GM21447 (cell line): ENCODE results near the gene ZFAND6.
"Not testable (repeated sequence)": the region's sequence is repeated elsewhere in the genome, so short reads cannot be mapped to it uniquely, and the experiment has no call there.

ENCODE experiments used
- ATAC-seq: cut with Tn5 transposase; IDR thresholded peaks from one replicate; pipeline ENCODE4 v1.9.1; 2021; ENCODE audit not compliant: unreplicated experiment

ZFAND6 gene

DNA sequence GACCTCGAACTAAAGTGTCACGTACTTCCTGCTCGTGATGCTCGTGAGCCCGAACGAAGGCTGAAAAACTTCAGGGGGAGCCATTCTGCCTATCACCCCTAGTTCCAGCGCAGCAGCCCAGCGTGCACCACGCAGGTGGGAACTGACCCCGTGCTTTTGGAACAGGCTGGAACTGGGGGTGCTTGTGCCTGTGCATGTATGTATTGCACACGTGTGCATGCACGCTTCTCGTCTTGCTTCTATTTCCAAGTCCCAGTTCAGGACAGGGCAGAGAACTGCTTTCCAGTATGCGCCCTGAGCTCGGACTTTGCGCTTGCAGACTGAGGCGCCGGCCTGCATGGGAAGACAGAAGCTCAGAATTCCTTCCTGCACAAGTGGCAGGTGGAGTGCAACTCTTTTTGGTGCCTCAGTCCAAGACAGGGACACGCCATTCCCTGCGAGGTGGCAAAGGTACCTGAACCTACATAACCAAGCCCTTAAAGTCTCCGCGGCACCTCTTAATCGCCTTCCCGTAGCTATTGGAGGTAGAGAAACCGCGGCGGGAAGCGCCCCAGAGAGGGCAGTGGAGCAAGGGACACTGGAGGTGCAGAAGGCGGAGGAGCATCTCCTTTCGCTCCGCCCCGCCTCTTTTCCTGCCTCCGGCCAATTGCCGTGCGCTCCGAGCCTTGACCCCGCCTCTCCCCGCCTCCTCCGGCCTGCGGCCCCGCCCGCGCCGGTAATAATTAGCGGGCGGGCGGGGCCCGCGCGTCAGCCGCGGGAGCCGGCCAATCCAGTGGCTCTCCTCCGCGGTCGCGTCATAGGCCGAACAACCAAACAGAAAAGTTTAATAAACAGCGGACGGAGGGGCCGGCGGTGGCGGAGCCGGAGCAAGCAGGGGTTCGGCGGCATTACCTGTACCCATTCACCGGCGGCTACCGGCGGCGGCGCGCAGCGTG lies at the start of gene ZFAND6:
Gene ZFAND6, plus strand, starts transcription at position 826 of the 935 bp plus-strand sequence. CDS start 60,669 bp downstream, outside the sequence.
- peak; percentile 76 for ATAC-seq

- peak; percentile 29 for ATAC-seq
Measured at GRCh38 chr15:80010131-80010673, 49.3 kb upstream of the ZFAND6 start.

DNA sequence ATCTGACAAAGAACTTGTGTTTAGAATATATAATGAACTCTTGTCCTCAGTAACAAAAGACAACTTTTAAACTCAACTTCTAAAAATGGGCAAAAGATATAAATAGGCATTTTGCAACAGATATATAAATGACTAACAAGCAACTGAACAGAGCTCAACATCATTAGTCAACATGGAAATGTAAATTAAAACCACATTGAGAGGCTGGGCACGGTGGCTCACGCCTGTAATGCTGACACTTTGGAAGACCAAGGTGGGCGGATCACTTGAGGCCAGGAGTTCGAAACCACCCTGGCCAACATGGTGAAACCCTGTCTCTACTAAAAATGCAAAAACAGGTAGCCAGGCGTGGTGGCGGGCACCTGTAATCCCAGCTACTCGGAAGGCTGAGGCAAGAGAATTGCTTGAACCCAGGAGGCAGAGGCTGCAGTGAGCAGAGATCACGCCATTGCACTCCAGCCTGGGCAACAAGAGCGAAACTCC lies 48.4 kb upstream of the ZFAND6 start:
- ATAC-seq = not testable (repeated sequence)

GRCh38 chr15:80011596-80011995 lies 47.9 kb upstream of the ZFAND6 start:
- ATAC-seq = no peak

GRCh38 chr15:80012060-80012726 lies 47.3 kb upstream of the ZFAND6 start:
- ATAC-seq = no peak

DNA sequence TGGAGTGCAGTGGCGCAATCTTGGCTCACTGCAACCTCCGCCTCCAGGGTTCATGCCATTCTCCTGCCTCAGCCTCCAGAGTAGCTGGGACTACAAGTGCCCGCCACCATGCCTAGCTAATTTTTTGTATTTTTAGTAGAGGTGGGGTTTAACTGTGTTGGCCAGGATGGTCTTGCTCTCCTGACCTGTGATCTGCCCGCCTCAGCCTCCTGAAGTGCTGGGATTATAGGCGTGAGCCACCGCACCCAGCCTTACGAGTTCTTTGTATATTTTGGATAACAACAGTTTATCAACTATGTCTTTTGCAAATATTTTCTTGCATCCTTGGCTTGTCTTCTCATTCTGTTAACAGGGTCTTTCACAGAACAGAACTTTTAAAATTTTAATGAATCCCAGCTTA lies 45.3 kb upstream of the ZFAND6 start:
- ATAC-seq = not testable (repeated sequence)

- no peak for ATAC-seq
Measured at GRCh38 chr15:80015156-80015555, 44.3 kb upstream of the ZFAND6 start.

DNA sequence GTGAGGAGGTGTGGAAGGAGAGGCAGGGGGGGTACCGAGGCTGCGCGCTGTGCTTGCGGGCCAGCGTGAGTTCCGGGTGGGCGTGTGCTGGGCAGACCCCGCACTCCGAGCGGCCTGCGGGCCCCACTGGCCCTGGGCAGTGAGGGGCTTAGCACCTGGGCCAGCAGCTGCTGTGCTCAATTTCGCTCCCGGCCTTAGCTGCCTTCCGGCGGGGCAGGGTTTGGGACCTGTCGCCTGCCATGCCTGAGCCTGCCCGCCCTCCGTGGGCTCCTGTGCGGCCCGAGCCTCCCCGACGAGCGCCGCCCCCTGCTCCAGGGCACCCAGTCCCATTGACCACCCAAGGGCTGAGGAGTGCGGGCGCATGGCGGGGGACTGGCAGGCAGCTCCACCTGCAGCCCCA lies 43.0 kb upstream of the ZFAND6 start:
- ATAC-seq = not testable (repeated sequence)

DNA sequence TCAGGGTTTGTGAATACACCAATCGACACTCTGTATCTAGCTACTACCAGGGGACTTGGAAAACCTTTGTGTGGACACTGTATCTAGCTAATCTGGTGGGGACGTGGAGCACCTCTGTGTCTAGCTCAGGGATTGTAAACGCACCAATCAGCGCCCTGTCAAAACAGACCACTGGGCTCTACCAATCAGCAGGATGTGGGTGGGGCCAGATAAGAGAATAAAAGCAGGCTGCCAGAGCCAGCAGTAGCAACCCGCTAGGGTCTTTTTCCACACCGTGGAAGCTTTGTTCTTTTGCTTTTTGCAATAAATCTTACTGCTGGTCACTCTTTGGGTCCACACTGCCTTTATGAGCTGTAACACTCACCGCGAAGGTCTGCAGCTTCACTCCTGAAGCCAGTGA lies 42.3 kb upstream of the ZFAND6 start:
- not testable (repeated sequence) for ATAC-seq

DNA sequence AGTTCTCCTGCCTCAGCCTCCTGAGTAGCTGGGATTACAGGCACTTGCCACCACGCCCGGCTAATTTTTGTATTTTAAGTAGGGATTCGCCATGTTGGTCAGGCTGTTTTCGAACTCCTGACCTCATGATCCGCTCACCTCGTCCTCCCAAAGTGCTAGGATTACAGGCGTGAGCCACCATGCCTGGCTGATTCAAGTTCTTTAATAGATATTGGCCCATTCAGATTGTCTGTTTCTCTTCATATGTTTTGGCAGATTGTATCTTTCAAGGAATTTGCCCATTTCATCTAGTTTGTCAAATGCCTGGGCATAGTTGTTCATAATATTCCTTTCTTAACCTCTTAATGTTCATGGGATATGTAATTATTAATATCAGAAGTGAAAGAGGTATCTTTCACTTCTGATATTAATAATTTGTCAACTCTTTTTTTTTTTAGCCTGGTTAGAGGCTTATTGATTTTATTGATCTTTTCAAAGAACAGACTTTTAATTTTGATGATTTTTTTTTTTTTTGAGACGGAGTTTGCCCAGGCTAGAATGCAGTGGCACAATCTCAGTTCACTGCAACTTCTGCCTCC lies 40.2 kb upstream of the ZFAND6 start:
- ATAC-seq = no peak

- not testable (repeated sequence) for ATAC-seq
Measured at GRCh38 chr15:80020149-80020548, 39.3 kb upstream of the ZFAND6 start.

GRCh38 chr15:80020731-80021130 lies 38.7 kb upstream of the ZFAND6 start:
- ATAC-seq = no peak

GRCh38 chr15:80026310-80026709 lies 33.2 kb upstream of the ZFAND6 start:
- ATAC-seq = no peak

GRCh38 chr15:80026754-80027153 lies 32.7 kb upstream of the ZFAND6 start:
- ATAC-seq = no peak

DNA sequence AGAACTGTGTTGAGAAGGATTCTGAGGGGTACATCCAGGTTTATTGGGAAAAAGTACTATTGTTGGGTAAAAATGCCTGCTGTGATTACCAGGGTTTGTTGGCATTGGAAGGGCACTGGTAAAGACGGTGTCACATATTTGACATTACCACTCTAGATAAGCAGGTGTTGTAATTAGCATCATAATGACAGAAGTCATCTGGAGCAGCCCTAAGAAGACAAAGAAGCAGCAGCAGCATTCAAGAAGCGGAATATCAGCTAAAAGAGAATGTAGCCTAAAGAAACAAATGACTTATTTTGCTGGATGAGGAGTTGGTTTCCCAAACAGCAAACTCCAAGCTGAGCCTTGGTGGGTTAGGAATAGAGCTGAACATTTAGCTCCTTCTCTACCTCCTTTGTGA lies 30.5 kb upstream of the ZFAND6 start:
- ATAC-seq = no peak

DNA sequence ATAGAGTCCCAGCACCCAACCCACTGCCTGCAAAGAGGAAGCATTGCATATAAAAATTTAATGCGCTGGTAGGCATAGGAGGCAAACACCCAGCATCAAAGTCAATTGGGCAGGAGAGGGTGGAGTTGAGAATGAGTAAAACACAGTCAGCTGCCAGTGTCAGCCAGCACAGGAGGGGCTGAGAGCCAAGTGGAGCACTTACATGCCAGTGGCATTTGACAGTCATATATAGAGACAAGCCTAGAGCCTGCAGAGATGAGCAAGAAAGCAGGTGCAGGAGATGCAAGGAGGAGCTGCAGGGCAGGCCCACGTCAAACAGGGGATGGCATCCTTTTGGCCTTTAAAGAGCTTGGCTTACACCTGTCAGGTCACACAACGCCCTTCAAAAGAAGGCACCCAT lies 27.6 kb upstream of the ZFAND6 start:
- ATAC-seq = no peak

GRCh38 chr15:80034629-80035028 lies 24.8 kb upstream of the ZFAND6 start:
- ATAC-seq = no peak

DNA sequence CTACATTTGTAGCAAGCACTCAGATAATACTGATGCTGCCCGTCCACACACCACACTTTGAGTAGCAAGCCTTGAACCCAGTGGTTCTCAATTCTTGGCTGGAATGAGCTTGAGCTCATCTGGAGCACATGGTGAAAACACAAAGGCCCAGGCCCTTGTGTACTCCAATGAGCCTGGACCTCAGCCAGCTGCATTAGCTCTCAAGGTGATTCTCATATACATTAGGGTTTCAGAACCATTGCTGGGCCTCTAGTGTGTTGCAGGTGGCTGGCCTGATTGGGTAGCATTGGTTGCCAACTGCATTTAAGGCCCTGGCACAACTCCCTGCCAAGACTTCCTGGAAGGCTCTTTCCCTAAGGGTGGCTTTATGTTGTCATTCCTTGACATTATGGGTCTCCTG lies 23.4 kb upstream of the ZFAND6 start:
- ATAC-seq = no peak

DNA sequence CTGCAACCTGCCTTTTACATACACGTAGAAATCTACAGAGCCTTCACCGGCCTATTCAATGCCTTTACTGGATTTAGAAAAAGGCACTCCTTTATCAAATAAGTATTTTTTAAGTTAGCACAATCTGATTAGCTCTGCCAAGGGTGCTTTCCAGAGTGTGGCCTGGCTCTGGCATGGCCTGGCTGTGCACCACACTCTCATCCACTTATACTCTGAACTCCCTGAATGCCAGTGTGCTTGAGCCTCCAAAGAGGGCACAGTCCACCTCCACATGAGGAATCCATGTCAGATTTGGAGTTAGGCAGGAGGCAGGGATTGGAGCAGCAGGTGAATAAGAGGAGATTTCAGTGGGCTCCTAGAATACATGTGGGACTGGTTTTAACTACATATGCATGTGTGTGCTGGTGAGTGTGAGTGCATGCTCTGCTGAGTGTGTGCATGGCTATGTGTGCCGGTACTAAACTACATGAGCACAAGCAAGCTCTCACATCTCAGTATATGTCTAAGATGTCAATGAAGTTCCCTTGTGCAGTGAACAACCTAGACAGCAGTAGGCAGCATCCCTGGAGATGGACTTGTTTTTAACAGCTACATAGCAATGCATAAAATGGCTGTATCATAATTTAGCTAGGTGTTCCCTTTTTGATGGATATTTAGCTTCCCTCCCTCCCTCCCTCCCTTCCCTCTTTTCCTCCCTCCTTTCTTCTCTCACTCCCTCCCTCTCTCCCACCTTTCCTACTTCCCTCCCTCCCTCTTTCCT lies 17.8 kb upstream of the ZFAND6 start:
- no peak for ATAC-seq

- no peak for ATAC-seq
Measured at GRCh38 chr15:80042568-80042967, 16.9 kb upstream of the ZFAND6 start.

DNA sequence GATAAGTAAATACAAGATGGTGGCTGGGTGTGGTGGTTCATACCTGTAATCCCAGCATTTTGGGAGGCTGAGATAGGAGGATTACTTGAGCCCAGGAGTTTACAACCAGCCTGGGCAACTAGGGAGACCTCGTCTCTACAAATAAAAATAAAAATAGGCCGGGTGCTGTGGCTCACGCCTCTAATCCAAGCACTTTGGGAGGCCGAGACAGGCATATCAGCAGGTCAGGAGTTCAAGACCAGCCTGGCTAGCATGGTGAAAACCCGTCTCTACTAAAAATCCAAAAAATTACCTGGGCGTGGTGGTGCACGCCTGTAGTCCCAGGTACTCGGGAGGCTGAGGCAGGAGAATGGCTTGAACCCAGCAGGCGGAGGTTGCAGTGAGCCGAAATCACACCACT lies 14.3 kb upstream of the ZFAND6 start:
- ATAC-seq = not testable (repeated sequence)
